Measurements from ENCODE around the gene CLEC3B.

Gene CLEC3B

GRCh38 chr3:45003859-45004258, 22.2 kb upstream of the CLEC3B start:
- DNase-seq (ENCODE audit: low read depth) = no peak

GRCh38 chr3:45007091-45007490, 19.0 kb upstream of the CLEC3B start:
- DNase-seq (ENCODE audit: low read depth) = no peak

GRCh38 chr3:45008117-45008516, 18.0 kb upstream of the CLEC3B start:
- DNase-seq (ENCODE audit: low read depth) = peak; percentile 42

- no peak for DNase-seq (ENCODE audit: low read depth)
Observed at GRCh38 chr3:45009868-45010267, 16.2 kb upstream of the CLEC3B start.

- peak; percentile 71 for DNase-seq (ENCODE audit: low read depth)
Observed at GRCh38 chr3:45010811-45011333, 15.2 kb upstream of the CLEC3B start.

- peak; percentile 92 for DNase-seq (ENCODE audit: low read depth)
Observed at GRCh38 chr3:45011756-45012508, 14.2 kb upstream of the CLEC3B start.

- no peak for DNase-seq (ENCODE audit: low read depth)
Observed at GRCh38 chr3:45012577-45012976, 13.5 kb upstream of the CLEC3B start.

- no peak for DNase-seq (ENCODE audit: low read depth)
Observed at GRCh38 chr3:45016916-45017315, 9.2 kb upstream of the CLEC3B start.

GRCh38 chr3:45017821-45018220, 8.3 kb upstream of the CLEC3B start:
- no peak for DNase-seq (ENCODE audit: low read depth)

GRCh38 chr3:45020534-45020933, 5.6 kb upstream of the CLEC3B start:
- no peak for DNase-seq (ENCODE audit: low read depth)

- no peak for DNase-seq (ENCODE audit: low read depth)
Observed at GRCh38 chr3:45021524-45022297, 4.4 kb upstream of the CLEC3B start.

GRCh38 chr3:45023675-45024074, 2.4 kb upstream of the CLEC3B start:
- no peak for DNase-seq (ENCODE audit: low read depth)

GRCh38 chr3:45024542-45025255, 1.4 kb upstream of the CLEC3B start:
- no peak for DNase-seq (ENCODE audit: low read depth)

- peak; percentile 74 for DNase-seq (ENCODE audit: low read depth)
Observed at GRCh38 chr3:45026957-45027356, 854 bp downstream of the CLEC3B start.

- no peak for DNase-seq (ENCODE audit: low read depth)
Observed at GRCh38 chr3:45027441-45027840, 1.3 kb downstream of the CLEC3B start.

- no peak for DNase-seq (ENCODE audit: low read depth)
Observed at GRCh38 chr3:45029216-45029615, 3.1 kb downstream of the CLEC3B start.

- peak; percentile 56 for DNase-seq (ENCODE audit: low read depth)
Observed at GRCh38 chr3:45029661-45030060, 3.6 kb downstream of the CLEC3B start.

- DNase-seq (ENCODE audit: low read depth) = no peak
Observed at GRCh38 chr3:45031531-45031930, 5.4 kb downstream of the CLEC3B start.

- no peak for DNase-seq (ENCODE audit: low read depth)
Observed at GRCh38 chr3:45032113-45032512, 6.0 kb downstream of the CLEC3B start.

GRCh38 chr3:45033791-45034190, 7.7 kb downstream of the CLEC3B start:
- no peak for DNase-seq (ENCODE audit: low read depth)

GRCh38 chr3:45034612-45035252, 8.6 kb downstream of the CLEC3B start:
- DNase-seq (ENCODE audit: low read depth) = no peak

Data from GM04504 (cell line).